Measurements from ENCODE around the gene LARGE1.
"Not testable (repeated sequence)": the region's sequence is repeated elsewhere in the genome, so short reads cannot be mapped to it uniquely, and the experiment has no call there.

LARGE1 gene

DNA sequence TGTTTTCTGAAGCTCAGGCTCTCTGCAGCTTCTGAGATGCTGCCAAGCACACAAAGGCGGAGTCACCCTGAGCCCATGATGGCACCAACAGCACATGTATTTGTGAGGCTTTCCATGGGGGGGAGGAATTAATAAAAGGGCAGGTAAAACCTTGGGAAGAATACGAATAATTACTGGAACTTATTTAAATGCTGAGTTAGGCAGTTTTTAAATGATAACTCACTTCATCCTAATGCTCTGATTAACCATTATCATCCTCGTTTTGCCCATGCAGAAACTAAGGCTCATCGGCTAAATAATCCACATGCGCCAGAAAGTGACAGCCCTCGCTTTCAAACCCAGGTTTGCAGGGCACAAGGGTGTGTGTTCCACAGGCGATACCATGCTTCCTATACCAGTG lies 35.4 kb downstream of the LARGE1 start:
- DNase-seq = no peak

DNA sequence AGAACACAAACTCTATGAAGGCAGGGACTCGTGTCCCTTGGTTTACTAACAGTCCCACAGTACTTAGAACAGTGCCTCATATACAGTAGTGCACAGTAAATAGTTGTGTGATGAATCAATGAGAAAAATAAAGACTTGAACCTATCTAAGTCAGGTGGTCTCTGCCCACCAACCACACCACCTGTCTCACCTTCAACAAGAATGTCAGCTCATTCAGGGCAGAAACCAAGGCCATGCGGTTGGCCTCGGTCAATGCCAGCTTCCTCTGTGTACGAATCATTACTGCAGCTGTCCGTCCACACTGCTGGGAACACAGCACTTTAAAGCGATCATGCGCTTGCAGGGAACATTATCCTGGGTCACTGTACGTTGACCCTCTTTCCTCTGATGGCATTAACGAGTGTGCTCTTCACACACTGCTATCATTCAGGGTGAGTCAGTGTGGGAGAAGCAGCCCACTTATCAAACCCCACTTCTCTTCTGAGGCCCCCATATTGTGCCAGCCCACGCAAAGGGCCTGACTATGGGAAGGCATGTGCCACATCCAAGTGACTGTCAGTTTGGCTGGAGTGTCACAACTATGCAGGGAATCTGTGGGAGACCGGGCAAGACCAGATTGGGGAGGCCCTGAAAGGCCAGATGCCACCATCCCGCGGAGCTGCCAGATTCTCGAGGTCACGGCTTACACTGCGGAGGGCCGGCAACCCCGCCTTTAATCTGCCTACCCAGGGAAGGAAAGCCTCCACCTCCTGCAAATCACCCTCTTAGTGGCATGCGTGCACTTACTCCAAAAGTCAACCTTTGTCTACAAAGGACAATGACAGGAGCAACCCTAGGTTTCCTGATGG lies 36.1 kb downstream of the LARGE1 start:
- no peak for DNase-seq

DNA sequence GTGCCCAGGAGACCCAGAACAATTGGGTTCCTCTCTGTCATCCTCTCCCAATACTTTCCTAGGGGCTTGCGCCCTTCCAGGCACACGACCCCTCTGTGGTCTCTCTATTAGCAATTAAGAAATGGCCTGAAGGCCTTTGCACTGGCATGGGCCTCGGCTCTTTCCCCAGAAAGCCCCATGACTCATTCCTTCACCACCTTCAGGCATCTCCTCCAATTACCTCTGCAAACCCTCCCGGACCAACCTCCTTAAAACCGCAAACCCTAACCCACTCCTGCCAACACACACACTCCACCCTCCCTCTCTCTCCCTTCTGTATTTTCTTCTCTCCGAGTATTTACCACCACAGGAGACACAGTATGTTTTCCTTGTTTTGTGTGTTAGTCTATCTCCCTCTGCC lies 36.7 kb downstream of the LARGE1 start:
- DNase-seq = no peak

- no peak for DNase-seq
Observed at GRCh38 chr22:33882991-33883390, 37.3 kb downstream of the LARGE1 start.

GRCh38 chr22:33880986-33881385 lies 39.3 kb downstream of the LARGE1 start:
- DNase-seq = no peak

DNA sequence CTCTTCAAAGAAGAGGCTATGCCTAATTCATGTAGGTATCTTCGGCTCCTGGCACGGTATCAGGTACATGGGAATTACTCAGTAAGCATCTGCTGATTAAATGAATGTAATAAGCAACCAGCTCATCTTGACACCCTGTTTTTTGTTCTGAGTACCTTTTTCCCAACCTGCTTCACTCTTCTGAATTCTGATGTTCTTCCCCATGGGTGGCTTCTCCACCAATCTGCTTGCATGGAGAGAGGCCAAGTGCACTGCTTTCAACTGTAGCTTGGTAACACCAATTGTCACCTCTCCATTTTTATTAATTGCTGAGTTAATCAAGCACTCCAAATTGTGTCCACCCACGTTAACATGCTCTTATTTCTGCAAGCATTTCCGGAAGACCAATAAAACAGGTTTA lies 40.5 kb downstream of the LARGE1 start:
- DNase-seq = no peak

DNA sequence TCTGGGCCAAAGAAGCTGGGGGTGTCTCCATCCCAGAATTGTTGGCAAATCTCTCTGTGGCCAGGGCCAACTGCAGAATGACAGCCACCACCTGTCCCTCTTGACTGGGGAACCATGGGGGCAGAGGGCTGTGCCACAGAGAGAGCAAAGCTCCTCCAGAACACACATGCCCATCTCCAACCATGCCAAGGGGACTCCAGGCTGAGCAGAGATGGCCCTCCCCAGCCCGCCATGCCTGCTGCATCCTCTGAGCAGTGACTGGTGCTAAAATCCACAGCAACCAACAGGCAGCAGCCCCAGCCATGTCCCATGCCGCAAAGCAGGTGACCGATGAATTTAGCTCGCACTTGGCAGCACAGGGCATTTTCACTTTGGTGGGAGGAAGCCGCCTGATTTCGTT lies 45.0 kb downstream of the LARGE1 start:
- peak in 5 of 51 donors; percentile 3 to 24 (median 6) for DNase-seq

- no peak for DNase-seq
Observed at GRCh38 chr22:33874206-33874605, 46.1 kb downstream of the LARGE1 start.

GRCh38 chr22:33873666-33874065 lies 46.6 kb downstream of the LARGE1 start:
- DNase-seq = no peak

DNA sequence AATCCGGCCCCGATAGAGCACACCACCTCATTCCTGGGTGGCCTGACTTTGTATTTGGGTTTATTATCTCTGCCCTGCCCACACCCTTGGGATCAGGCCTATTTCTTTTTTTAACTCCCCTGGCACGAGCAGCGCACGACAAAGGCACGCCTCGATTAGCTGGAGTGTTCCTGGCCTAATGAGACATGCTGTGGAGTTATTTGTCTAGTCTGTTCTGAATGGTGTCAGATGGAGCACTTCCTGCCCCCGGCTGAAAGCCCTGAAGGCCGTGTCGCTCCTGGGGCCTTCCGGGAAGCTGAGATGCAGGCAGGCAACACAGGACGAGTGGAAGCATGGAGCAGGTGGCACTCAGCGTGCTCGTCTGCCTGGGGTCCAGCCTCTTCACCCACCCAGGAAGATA lies 47.1 kb downstream of the LARGE1 start:
- DNase-seq = no peak

DNA sequence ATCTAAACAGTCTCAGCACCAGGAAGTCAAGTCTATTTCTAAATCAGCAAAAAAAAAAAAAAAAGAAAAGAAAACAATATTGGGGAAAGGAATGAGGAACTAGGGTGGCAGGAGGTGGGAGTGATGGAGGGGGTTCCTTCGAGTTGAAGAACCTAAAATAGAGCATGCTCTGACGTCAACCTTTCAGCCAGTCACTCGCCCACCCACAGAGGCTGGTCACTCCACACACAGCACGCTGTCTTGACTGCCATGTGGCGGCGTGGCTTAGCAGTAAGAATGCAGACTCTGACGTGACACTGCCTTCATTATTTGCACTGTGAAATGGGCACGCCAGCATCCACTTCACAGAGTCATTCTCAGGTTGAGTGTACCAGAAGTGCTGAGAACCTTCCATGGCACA lies 48.3 kb downstream of the LARGE1 start:
- peak in 1 of 51 donors; percentile 36 for DNase-seq

- DNase-seq = peak in 3 of 51 donors; percentile 15 to 25 (median 16)
Observed at GRCh38 chr22:33869946-33870345, 50.3 kb downstream of the LARGE1 start.

GRCh38 chr22:33867971-33868370 lies 52.3 kb downstream of the LARGE1 start:
- DNase-seq = no peak

- no peak for DNase-seq
Observed at GRCh38 chr22:33867118-33867866, 53.0 kb downstream of the LARGE1 start.

GRCh38 chr22:33866511-33866910 lies 53.8 kb downstream of the LARGE1 start:
- DNase-seq = no peak

- no peak for DNase-seq
Observed at GRCh38 chr22:33865996-33866395, 54.3 kb downstream of the LARGE1 start.

DNA sequence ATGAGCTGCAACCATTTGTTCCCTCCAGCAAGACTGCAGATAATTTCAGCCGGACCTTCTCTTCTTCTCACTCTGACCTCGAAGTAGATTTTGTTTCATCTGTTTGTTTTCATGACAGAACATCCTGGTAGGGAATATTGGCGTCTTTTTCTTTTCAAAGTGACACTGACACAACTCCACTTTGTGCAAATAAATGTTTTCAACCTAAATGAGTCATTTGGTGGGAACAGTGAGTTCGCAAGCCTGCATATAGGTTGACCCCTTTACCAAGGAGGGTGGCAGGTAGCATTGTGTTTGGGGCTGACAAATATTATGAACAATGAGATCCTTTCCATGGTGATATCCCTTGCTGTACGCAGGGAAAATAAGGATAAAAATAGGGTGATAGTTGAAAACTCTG lies 55.0 kb downstream of the LARGE1 start:
- DNase-seq = no peak

DNA sequence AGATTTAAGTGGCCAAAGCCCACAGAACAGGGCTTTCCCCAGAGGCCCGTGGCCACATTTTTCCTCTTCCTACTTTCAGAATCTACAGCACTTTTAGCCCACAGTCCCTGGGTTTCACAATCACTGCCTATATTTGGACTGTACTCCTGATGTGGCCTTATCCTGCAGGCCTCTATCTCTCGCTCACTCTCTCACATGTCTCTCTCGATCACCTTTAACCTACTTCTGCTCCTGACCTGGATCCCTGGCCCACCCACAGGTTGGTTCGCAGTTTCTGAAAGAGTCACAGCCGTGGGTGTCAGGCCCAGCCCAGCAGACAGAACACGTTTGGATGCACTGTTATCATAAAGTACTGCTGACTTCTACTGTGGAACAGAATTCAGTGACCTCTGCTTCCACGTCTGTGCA lies 55.5 kb downstream of the LARGE1 start:
- DNase-seq = no peak

GRCh38 chr22:33861216-33861875 lies 58.9 kb downstream of the LARGE1 start:
- no peak for DNase-seq

DNA sequence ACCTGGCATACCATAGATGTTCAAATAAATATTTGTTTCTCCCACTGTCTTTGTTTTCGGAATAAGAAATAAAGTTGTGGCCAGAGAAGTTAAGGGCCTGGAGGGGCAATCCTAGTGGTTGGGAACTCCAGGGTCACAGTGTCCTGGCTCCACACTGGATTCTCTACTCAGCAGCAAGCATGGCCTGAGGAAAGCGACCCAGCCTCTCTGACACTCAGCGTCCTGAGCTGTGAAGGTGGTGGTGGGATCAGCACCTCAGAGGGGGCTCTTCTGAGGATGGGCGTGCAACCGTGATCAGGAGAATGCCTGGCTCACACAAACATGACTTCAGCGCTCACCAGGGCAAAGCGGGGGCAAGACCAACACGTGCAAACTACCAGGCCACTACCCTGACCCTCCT lies 59.9 kb downstream of the LARGE1 start:
- DNase-seq = no peak

GRCh38 chr22:33859311-33859710 lies 61.0 kb downstream of the LARGE1 start:
- no peak for DNase-seq

- DNase-seq = not testable (repeated sequence)
Observed at GRCh38 chr22:33858653-33859052, 61.6 kb downstream of the LARGE1 start.

All from hypothalamus (tissue), 51 donors.